ENCODE measurements around the gene TSPAN15.

The TSPAN15 gene

DNA sequence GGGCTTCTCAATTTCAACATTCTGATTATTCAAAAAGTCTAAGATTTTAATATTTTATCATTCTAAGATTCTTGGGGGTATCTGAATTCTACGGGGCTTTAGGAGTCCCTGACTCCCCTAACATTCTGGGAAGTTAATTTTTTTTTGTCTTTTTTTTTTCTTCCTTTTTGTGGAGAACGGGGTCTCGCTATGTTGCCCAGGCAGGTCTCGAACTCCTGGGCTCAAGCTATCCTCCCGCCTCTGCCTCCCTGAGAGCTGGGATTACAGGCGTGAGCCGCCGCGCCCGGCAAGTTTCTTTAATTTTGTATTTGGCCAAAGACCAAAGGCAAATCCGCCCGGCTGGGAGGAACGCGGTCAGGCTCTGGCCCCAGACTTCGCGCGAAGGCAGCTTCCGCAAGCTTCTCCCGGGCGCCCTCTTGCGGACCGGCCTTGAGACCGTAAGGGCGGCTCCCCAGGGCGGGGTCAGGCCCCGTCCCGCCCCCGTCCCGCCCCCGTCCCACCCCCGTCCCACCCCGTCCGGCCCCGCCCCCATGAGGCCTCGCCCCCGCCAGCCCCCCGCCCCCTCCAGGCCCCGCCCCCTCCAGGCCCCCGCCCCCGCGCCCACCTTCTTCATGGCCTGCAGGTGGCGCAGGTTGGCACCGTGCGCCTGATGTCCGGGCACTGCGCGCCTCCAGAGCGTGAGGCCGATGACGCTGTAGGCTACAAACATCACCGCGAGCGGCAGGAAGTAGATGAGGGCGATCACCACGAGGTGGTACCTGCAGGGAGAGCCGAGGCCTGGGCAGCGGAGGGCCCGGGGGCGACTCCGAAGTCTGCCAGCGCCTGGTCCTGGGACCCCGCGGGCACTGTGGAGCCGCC is 42.7 kb upstream of the TSPAN15 start:
- Histone ChIP-seq H3K27ac (ENCODE audit: low read depth, low read length) (peak overlapping the region; percentile 76), H3K4me3 (ENCODE audit: low read depth in 1 of 2, low read length in 2 of 2) (peak overlapping the region; percentile 52 to 54), H3K9me3 (ENCODE audit: control insufficient read depth in 1 of 2, low read length in 2 of 2) (no peaks in the 10 kb centered on the region), H3K27me3 (ENCODE audit: control insufficient read depth in 1 of 2, insufficient read depth in 2 of 2, low read length in 2 of 2) (no peaks in the 10 kb centered on the region), H3K9ac (ENCODE audit: low read depth in 1 of 2, low read length in 2 of 2) (peak overlapping the region; percentile 38 to 51), H3K4me1 (ENCODE audit: control insufficient read depth in 1 of 2, insufficient read depth in 2 of 2, low read length in 2 of 2) (peaks cover 8 to 11% of the 10 kb centered on the region in 2 donors), H3K36me3 (ENCODE audit: control insufficient read depth in 1 of 2, insufficient read depth in 2 of 2, low read length in 2 of 2) (no peaks in the 10 kb centered on the region)

- Histone ChIP-seq H3K9me3 (ENCODE audit: control insufficient read depth in 1 of 2, low read length in 2 of 2) (no peaks in the 10 kb centered on the region), H3K4me3 (ENCODE audit: low read depth in 1 of 2, low read length in 2 of 2) (peak overlapping the region; percentile 52 to 54), H3K9ac (ENCODE audit: low read depth in 1 of 2, low read length in 2 of 2) (peak overlapping the region; percentile 38 to 51), H3K36me3 (ENCODE audit: control insufficient read depth in 1 of 2, insufficient read depth in 2 of 2, low read length in 2 of 2) (no peaks in the 10 kb centered on the region), H3K27me3 (ENCODE audit: control insufficient read depth in 1 of 2, insufficient read depth in 2 of 2, low read length in 2 of 2) (no peaks in the 10 kb centered on the region), H3K27ac (ENCODE audit: low read depth, low read length) (peak overlapping the region; percentile 76), H3K4me1 (ENCODE audit: control insufficient read depth in 1 of 2, insufficient read depth in 2 of 2, low read length in 2 of 2) (peaks cover 8 to 11% of the 10 kb centered on the region in 2 donors)
These were observed 42.1 kb upstream of the TSPAN15 start for GRCh38 chr10:69409176-69409495.

DNA sequence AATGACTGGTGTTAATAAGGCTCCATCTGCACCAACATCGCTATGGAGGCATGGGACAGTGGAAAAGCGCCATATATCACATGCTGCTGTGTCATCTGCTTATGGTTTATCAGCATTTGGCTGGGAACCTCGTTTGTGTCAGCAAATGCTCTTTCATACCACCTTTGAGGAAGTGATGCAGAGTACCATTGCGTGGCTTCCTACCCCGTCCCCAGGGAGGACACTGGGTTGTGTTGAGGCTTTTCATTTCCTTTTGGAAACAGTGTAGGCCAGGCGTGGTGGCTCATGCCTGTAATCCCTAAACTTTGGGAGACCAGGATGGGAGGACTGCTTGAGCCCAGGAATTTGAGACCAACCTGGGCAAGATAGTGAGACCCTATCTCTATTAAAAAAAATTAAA is 41.3 kb upstream of the TSPAN15 start:
- Histone ChIP-seq H3K9ac (ENCODE audit: low read depth in 1 of 2, low read length in 2 of 2) (no peak overlapping the region), H3K9me3 (ENCODE audit: control insufficient read depth in 1 of 2, low read length in 2 of 2) (no peaks in the 10 kb centered on the region), H3K4me1 (ENCODE audit: control insufficient read depth in 1 of 2, insufficient read depth in 2 of 2, low read length in 2 of 2) (peaks cover 8 to 11% of the 10 kb centered on the region in 2 donors), H3K4me3 (ENCODE audit: low read depth in 1 of 2, low read length in 2 of 2) (no peak overlapping the region), H3K27ac (ENCODE audit: low read depth, low read length) (no peak overlapping the region), H3K36me3 (ENCODE audit: control insufficient read depth in 1 of 2, insufficient read depth in 2 of 2, low read length in 2 of 2) (no peaks in the 10 kb centered on the region), H3K27me3 (ENCODE audit: control insufficient read depth in 1 of 2, insufficient read depth in 2 of 2, low read length in 2 of 2) (no peaks in the 10 kb centered on the region)

- H3K9me3 ChIP-seq (ENCODE audit: control insufficient read depth in 1 of 2, low read length in 2 of 2): no peaks in the 10 kb centered on the region
- no peak overlapping the region for H3K4me3 ChIP-seq (ENCODE audit: low read depth in 1 of 2, low read length in 2 of 2)
- H3K36me3 ChIP-seq (ENCODE audit: control insufficient read depth in 1 of 2, insufficient read depth in 2 of 2, low read length in 2 of 2): no peaks in the 10 kb centered on the region
- no peak overlapping the region for H3K27ac ChIP-seq (ENCODE audit: low read depth, low read length)
- H3K9ac ChIP-seq (ENCODE audit: low read depth in 1 of 2, low read length in 2 of 2): no peak overlapping the region
- no peaks in the 10 kb centered on the region for H3K27me3 ChIP-seq (ENCODE audit: control insufficient read depth in 1 of 2, insufficient read depth in 2 of 2, low read length in 2 of 2)
- H3K4me1 ChIP-seq (ENCODE audit: control insufficient read depth in 1 of 2, insufficient read depth in 2 of 2, low read length in 2 of 2): peaks cover 8 to 11% of the 10 kb centered on the region in 2 donors
These were observed 40.8 kb upstream of the TSPAN15 start for GRCh38 chr10:69410487-69410886.

DNA sequence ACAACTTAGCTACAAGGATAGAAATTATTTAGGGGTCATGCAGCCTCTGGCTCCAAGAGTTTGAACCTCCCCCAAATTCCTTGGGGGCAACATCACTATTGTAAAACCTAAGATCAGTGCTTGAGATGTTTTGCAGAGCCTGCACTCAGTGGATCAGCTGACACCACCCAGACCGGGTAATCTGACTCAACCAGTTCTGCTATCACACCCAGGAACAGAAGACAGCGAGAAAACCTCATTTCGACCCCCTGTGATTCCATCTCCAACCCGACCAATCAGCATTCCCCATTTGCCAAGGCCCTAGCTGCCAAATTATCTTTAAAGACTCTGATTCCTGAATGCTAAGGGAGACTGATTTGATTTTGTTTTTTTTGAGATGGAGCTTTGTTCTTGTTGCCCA is 39.8 kb upstream of the TSPAN15 start:
- no peak overlapping the region for H3K4me3 ChIP-seq (ENCODE audit: low read depth in 1 of 2, low read length in 2 of 2)
- peaks cover 8 to 11% of the 10 kb centered on the region in 2 donors for H3K4me1 ChIP-seq (ENCODE audit: control insufficient read depth in 1 of 2, insufficient read depth in 2 of 2, low read length in 2 of 2)
- no peak overlapping the region for H3K27ac ChIP-seq (ENCODE audit: low read depth, low read length)
- no peaks in the 10 kb centered on the region for H3K36me3 ChIP-seq (ENCODE audit: control insufficient read depth in 1 of 2, insufficient read depth in 2 of 2, low read length in 2 of 2)
- H3K27me3 ChIP-seq (ENCODE audit: control insufficient read depth in 1 of 2, insufficient read depth in 2 of 2, low read length in 2 of 2): no peaks in the 10 kb centered on the region
- no peaks in the 10 kb centered on the region for H3K9me3 ChIP-seq (ENCODE audit: control insufficient read depth in 1 of 2, low read length in 2 of 2)
- no peak overlapping the region for H3K9ac ChIP-seq (ENCODE audit: low read depth in 1 of 2, low read length in 2 of 2)

DNA sequence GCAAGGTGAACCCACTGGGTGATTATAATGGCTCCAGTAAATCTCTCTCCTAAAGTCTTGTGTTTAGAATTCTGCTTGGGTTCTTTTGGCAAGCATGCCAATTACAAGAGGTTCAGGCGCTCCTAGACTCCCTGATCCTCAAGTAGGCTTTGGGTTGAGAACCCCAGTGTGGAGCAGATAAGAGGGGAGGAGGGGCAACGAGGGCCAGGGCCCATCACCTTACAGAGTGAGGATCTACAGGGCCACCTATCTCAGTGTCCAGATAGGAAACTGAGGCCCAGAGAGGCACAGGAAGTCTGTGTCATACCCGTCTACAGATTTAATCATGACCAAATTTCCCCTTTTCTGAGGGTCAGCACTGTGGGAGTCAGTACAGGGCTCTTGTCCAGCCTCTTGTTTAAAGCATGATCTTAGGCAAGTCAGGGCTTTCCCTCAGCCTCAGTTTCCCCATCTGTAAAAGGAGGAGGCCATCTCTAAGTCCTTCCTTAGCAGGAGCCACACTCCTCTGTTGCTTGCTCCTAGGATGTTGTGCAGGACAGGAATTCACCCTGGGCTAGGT is 39.0 kb upstream of the TSPAN15 start:
- Histone ChIP-seq H3K9ac (ENCODE audit: low read depth in 1 of 2, low read length in 2 of 2) (no peak overlapping the region), H3K4me1 (ENCODE audit: control insufficient read depth in 1 of 2, insufficient read depth in 2 of 2, low read length in 2 of 2) (peaks cover 8 to 13% of the 10 kb centered on the region in 2 donors), H3K27me3 (ENCODE audit: control insufficient read depth in 1 of 2, insufficient read depth in 2 of 2, low read length in 2 of 2) (no peaks in the 10 kb centered on the region), H3K9me3 (ENCODE audit: control insufficient read depth in 1 of 2, low read length in 2 of 2) (no peaks in the 10 kb centered on the region), H3K4me3 (ENCODE audit: low read depth in 1 of 2, low read length in 2 of 2) (no peak overlapping the region), H3K27ac (ENCODE audit: low read depth, low read length) (no peak overlapping the region), H3K36me3 (ENCODE audit: control insufficient read depth in 1 of 2, insufficient read depth in 2 of 2, low read length in 2 of 2) (no peaks in the 10 kb centered on the region)

GRCh38 chr10:69413221-69413865 is 37.9 kb upstream of the TSPAN15 start:
- Histone ChIP-seq H3K9ac (ENCODE audit: low read depth in 1 of 2, low read length in 2 of 2) (no peak overlapping the region), H3K36me3 (ENCODE audit: control insufficient read depth in 1 of 2, insufficient read depth in 2 of 2, low read length in 2 of 2) (no peaks in the 10 kb centered on the region), H3K4me3 (ENCODE audit: low read depth in 1 of 2, low read length in 2 of 2) (no peak overlapping the region), H3K9me3 (ENCODE audit: control insufficient read depth in 1 of 2, low read length in 2 of 2) (no peaks in the 10 kb centered on the region), H3K27me3 (ENCODE audit: control insufficient read depth in 1 of 2, insufficient read depth in 2 of 2, low read length in 2 of 2) (no peaks in the 10 kb centered on the region), H3K27ac (ENCODE audit: low read depth, low read length) (no peak overlapping the region), H3K4me1 (ENCODE audit: control insufficient read depth in 1 of 2, insufficient read depth in 2 of 2, low read length in 2 of 2) (peaks cover 15 to 18% of the 10 kb centered on the region in 2 donors)

- Histone ChIP-seq H3K27ac (ENCODE audit: low read depth, low read length) (no peak overlapping the region), H3K27me3 (ENCODE audit: control insufficient read depth in 1 of 2, insufficient read depth in 2 of 2, low read length in 2 of 2) (no peaks in the 10 kb centered on the region), H3K36me3 (ENCODE audit: control insufficient read depth in 1 of 2, insufficient read depth in 2 of 2, low read length in 2 of 2) (no peaks in the 10 kb centered on the region), H3K9me3 (ENCODE audit: control insufficient read depth in 1 of 2, low read length in 2 of 2) (no peaks in the 10 kb centered on the region), H3K4me3 (ENCODE audit: low read depth in 1 of 2, low read length in 2 of 2) (no peak overlapping the region), H3K4me1 (ENCODE audit: control insufficient read depth in 1 of 2, insufficient read depth in 2 of 2, low read length in 2 of 2) (peaks cover 18 to 21% of the 10 kb centered on the region in 2 donors), H3K9ac (ENCODE audit: low read depth in 1 of 2, low read length in 2 of 2) (no peak overlapping the region)
These were observed 36.9 kb upstream of the TSPAN15 start for GRCh38 chr10:69414036-69415018.

GRCh38 chr10:69415049-69415448 is 36.2 kb upstream of the TSPAN15 start:
- Histone ChIP-seq H3K27ac (ENCODE audit: low read depth, low read length) (no peak overlapping the region), H3K27me3 (ENCODE audit: control insufficient read depth in 1 of 2, insufficient read depth in 2 of 2, low read length in 2 of 2) (no peaks in the 10 kb centered on the region), H3K9ac (ENCODE audit: low read depth in 1 of 2, low read length in 2 of 2) (no peak overlapping the region), H3K4me3 (ENCODE audit: low read depth in 1 of 2, low read length in 2 of 2) (no peak overlapping the region), H3K9me3 (ENCODE audit: control insufficient read depth in 1 of 2, low read length in 2 of 2) (no peaks in the 10 kb centered on the region), H3K36me3 (ENCODE audit: control insufficient read depth in 1 of 2, insufficient read depth in 2 of 2, low read length in 2 of 2) (no peaks in the 10 kb centered on the region), H3K4me1 (ENCODE audit: control insufficient read depth in 1 of 2, insufficient read depth in 2 of 2, low read length in 2 of 2) (peaks cover 24 to 27% of the 10 kb centered on the region in 2 donors)

Data from duodenal mucosa (tissue), 2 donors.